ENCODE data around the gene LIN37.

LIN37 gene

DNA sequence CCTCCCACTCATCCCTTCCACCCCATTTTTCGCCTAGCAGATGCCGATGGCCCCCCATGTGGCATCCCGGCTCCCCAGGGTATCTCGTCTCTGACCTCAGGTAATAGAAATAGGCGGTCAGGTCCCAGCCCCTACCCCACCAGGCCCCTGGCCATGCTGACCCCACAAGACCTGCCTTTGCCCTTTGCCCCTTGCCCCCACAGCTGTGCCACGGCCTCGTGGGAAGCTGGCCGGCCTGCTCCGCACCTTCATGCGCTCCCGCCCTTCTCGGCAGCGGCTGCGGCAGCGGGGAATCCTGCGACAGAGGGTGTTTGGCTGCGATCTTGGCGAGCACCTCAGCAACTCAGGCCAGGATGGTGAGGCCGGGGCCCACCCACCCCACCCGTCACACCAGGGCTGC, 32.3 kb downstream of the LIN37 start:
- TF ChIP-seq, protein P1, sequence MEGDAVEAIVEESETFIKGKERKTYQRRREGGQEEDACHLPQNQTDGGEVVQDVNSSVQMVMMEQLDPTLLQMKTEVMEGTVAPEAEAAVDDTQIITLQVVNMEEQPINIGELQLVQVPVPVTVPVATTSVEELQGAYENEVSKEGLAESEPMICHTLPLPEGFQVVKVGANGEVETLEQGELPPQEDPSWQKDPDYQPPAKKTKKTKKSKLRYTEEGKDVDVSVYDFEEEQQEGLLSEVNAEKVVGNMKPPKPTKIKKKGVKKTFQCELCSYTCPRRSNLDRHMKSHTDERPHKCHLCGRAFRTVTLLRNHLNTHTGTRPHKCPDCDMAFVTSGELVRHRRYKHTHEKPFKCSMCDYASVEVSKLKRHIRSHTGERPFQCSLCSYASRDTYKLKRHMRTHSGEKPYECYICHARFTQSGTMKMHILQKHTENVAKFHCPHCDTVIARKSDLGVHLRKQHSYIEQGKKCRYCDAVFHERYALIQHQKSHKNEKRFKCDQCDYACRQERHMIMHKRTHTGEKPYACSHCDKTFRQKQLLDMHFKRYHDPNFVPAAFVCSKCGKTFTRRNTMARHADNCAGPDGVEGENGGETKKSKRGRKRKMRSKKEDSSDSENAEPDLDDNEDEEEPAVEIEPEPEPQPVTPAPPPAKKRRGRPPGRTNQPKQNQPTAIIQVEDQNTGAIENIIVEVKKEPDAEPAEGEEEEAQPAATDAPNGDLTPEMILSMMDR (IDR thresholded peaks at IDR 0.05; ENCODE audit: low read depth, low read length): no peak

DNA sequence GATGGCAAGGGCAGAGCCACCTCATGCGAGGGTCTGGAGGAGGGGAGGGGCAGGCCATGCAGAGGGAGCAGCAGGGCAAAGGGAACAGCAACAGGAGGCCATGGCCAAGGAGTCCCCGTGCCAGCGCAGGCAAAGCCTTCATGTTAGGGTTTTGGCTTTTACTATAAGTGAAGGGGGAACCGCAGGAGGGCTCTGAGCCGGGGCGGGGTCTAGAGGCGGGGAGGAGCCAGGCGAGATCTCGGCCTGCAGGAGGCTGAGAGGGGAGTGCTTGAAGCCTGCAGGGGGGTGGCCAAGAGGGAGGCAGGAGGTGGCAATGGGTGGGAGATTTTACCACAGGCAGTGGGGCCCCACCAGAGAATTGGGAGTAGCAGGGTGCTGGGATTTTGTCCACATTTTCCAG, 33.3 kb downstream of the LIN37 start:
- no peak overlapping the region for H3K4me3 ChIP-seq (ENCODE audit: low read depth, low read length)
- TF ChIP-seq, protein P1 (IDR thresholded peaks at IDR 0.05; ENCODE audit: low read depth, low read length): no peak

More for the DNA sequence above, 32.3 kb downstream of the LIN37 start:
- no peak overlapping the region for H3K4me3 ChIP-seq (ENCODE audit: low read depth, low read length)

DNA sequence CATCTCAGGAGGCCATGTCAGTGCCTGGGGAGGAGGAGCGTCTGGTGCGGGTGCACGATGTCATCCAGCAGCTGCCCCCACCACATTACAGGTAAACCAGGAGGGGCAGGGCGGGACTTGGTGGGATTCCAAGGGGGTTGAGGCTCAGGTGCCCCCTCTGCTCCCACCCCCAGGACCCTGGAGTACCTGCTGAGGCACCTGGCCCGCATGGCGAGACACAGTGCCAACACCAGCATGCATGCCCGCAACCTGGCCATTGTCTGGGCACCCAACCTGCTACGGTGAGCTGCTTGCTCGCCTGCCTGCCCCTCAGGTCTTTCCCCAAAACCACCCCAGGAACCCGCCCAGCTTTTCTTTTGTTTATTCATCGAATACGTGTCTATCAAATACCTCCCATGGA, 34.2 kb downstream of the LIN37 start:
- no peak overlapping the region for H3K4me3 ChIP-seq (ENCODE audit: low read depth, low read length)

DNA sequence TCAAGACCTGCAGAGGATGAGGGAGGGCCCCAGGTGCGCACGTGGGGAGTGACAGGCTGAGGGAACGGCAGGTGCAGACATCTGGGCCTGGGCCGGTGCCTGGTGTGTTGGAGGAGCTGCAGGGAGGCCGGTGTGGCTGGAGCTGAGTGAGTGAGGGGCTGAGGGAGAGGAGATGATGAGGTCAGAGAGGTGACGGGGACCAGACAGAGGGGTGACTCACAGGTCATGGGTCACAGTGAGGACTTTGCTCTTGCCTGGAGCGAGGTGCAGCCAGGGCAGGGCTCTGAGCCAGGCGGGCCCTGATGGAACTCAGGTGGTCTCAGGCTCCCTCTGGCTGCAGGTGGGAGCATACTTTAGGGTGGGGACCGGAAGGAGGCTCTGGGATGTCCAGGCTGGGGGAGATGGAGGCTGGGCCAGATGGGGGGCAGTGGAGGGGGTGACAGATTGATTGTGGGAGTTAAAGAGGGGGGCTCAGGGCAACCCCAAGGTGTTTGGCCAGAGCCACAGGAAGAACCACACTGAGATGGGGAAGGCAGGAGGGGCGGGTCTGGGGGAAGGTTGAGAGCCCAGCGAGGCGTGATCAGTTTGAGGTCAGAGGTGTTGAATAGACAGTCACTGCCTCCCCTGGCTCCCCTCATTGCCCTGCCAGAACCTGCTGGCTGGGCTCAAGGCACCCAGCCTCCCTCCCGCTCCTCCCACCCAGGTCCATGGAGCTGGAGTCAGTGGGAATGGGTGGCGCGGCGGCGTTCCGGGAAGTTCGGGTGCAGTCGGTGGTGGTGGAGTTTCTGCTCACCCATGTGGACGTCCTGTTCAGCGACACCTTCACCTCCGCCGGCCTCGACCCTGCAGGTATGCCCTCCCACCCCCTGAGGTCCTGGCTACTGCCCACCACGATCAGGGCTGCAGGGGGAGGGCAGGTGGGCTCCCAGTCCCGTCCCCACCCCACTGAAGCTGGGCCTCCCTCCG, 35.4 kb downstream of the LIN37 start:
- H3K4me3 ChIP-seq (ENCODE audit: low read depth, low read length): no peak overlapping the region
- TF ChIP-seq, protein P1 (IDR thresholded peaks at IDR 0.05; ENCODE audit: low read depth, low read length): no peak

More for the DNA sequence above, 34.2 kb downstream of the LIN37 start:
- TF ChIP-seq, protein P1 (IDR thresholded peaks at IDR 0.05; ENCODE audit: low read depth, low read length): no peak

DNA sequence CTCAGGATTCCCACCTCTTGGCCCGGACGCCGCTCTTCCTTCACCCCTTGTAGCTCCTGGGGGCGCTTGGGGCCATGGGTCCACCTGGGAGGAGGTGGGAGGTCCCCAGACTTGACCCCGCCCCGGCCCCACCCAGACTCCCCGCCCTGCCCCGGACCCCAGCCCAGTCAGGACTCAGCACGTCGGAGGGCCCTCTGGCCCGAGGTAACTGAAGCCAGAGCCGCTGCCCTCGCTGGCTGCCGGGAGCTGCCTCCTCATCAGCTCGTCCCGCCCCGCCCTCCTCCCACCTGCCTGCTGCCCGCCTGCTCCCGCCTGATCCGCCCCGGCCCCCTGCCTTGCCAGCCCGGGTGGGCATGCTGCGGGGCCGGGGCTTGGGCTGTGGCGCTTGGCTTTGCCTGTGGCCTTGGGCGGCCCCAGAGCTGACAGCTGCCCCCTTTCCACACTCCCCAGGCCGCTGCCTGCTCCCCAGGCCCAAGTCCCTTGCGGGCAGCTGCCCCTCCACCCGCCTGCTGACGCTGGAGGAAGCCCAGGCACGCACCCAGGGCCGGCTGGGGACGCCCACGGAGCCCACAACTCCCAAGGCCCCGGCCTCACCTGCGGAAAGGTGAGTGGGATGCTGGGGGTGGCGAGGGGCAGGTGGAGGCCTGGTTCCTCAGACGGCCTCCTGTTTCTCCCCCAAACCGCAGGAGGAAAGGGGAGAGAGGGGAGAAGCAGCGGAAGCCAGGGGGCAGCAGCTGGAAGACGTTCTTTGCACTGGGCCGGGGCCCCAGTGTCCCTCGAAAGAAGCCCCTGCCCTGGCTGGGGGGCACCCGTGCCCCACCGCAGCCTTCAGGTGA, 36.3 kb downstream of the LIN37 start:
- TF ChIP-seq, protein P1 (IDR thresholded peaks at IDR 0.05; ENCODE audit: low read depth, low read length): no peak
- H3K4me3 ChIP-seq (ENCODE audit: low read depth, low read length): no peak overlapping the region

DNA sequence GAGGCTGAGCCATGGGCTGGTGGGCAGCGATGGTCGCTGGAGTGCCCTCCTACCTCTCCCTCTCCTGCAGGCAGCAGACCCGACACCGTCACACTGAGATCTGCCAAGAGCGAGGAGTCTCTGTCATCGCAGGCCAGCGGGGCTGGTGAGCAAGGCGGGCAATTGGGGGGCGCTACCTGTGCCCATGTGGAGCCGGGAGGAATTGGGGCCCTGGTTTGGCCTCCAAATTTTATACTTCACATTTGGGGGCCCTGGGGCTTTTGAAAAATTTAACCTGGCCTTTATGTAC, 36.9 kb downstream of the LIN37 start:
- no peak overlapping the region for H3K4me3 ChIP-seq (ENCODE audit: low read depth, low read length)
- TF ChIP-seq, protein P1 (IDR thresholded peaks at IDR 0.05; ENCODE audit: low read depth, low read length): no peak

All from WI38 (cell line).